VCaP (cell line): ENCODE data around the gene RAB3IP.

Source experiments
- H3K27ac ChIP-seq: fragments of 450-650 bp; 2 replicates; pipeline ENCODE4 v1.5.1; 2017
- CTCF ChIP-seq: fragments of 450-650 bp; conservative IDR thresholded peaks from 2 replicates; pipeline ENCODE4 v1.5.1; 2017; ENCODE audit warnings: mild to moderate bottlenecking, moderate library complexity

RAB3IP gene

DNA sequence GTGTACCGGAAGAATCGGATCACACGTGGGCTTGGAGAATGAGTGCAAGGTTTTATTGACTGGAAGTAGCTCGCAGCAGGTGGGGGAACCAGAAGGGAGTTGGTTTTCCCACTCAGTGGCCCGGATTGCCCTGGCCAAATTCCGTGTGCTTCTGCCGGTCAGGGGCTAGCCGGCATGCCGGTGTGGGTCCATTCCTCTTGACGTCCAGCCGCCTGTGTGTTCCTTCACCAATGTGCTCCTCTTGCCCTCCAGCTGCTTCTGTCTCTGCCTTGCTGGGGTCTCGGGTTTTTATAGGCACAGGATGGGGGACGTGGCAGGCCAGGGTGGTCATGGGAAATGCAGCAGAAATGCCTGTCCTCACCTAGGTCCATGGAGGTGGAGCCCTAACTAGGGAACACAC, 97.4 kb downstream of the RAB3IP start:
- TF ChIP-seq CTCF: no peak

DNA sequence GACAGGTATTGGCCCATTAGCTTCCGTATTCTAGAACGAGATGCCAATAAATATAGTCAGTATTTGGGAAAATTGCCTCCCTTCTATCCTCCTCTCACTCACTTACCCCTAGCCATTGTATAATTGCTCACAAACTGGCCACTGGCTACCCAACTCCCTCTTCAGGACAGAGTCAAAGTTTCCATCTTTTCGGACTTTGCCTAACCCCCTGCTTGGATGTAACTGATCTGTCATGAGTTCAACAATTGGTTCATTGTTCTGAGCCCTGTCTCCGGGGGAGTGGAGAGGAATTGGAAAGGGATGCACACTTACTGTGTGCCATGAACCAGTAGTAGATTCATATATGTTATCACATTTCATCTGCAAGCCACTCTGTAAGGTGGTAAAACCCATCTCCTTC, 98.5 kb downstream of the RAB3IP start:
- H3K27ac ChIP-seq: peak overlapping the region; percentile 93
- TF ChIP-seq CTCF: no peak

More for the DNA sequence above, 97.4 kb downstream of the RAB3IP start:
- H3K27ac ChIP-seq: peak overlapping the region; percentile 93

- TF ChIP-seq CTCF: no peak
- H3K27ac ChIP-seq: peak overlapping the region; percentile 93
Observed at GRCh38 chr12:69837657-69838415, 99.2 kb downstream of the RAB3IP start.

GRCh38 chr12:69840727-69841126, 102.1 kb downstream of the RAB3IP start:
- TF ChIP-seq CTCF: no peak
- peak overlapping the region; percentile 93 for H3K27ac ChIP-seq

GRCh38 chr12:69843608-69844007, 104.9 kb downstream of the RAB3IP start:
- TF ChIP-seq CTCF: no peak
- peak overlapping the region; percentile 93 for H3K27ac ChIP-seq

DNA sequence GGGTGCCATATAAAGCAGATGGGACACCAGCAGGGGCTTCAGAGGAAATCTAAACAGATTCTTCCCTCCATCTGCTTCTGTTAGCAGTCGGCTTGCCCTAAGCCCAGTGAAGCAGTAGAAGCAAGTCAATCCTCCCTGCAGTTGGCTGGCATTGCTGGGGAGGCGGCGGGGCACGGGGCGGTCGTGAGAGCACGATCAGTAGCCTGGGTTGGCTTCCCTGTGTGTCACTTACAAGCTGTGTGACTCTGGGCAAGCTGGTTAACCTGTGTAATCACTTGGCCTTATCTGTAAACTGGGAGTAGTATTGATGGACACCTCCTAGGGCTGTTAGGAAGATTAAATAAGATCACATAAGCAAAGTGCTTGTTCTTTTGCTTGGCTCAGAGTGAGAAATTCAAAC, 105.8 kb downstream of the RAB3IP start:
- TF ChIP-seq CTCF: no peak
- H3K27ac ChIP-seq: peak overlapping the region; percentile 93; the same call in 1 of the 2 replicates

DNA sequence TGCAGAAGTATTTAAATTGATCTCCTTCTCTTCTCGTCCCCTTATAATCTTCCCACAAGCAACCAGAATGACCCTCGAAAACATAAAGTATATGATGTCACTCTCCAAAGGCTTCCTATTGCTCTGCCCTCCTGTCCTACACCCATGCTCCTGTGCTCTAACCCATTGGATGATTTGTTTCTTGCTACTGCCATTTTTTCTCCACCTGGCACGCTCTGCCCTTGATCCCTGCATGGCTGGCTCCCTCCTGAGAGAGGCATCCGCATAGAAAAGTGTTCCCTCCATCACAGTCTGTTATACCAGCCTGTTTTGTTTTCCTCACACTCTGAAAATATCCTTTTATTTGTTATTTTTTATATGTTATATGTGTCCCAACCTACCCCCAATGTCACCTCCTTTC, 106.2 kb downstream of the RAB3IP start:
- peak overlapping the region; percentile 93; the same call in 1 of the 2 replicates for H3K27ac ChIP-seq
- no peak for TF ChIP-seq CTCF
